GM23248 (cell line): ENCODE results near the gene SSBP2. TPM values are rescaled to one million over a fixed set of nuclear protein-coding genes. Genes with fewer than 3 reads are reported as not detected.
"Not testable (repeated sequence)": the region's sequence is repeated elsewhere in the genome, so short reads cannot be mapped to it uniquely, and the experiment has no call there.

Source experiments
- DNase-seq: peaks from one replicate; pipeline ENCODE4 v3.0.0-alpha.2; 2015
- H2AFZ ChIP-seq: fragments of 200-600 bp; sonication (generic); 2 replicates; pipeline ENCODE4 v1.6.1; 2016; ENCODE audit warnings: antibody characterized with exemption
- H3F3A ChIP-seq: fragments of 200-600 bp; sonication (generic); 2 replicates; pipeline ENCODE4 v1.6.1; 2016; ENCODE audit warnings: mild to moderate bottlenecking, antibody characterized with exemption, mixed run types; ENCODE audit not compliant: insufficient read depth
- H3K27ac ChIP-seq: fragments of 200-600 bp; sonication (generic); 2 replicates; pipeline ENCODE4 v1.5.1; 2016; ENCODE audit warnings: mild to moderate bottlenecking
- H3K27me3 ChIP-seq: fragments of 200-600 bp; sonication (generic); replicated peaks from 2 replicates; pipeline ENCODE4 v1.6.1; 2016; ENCODE audit warnings: mild to moderate bottlenecking; ENCODE audit not compliant: insufficient read depth
- H3K36me3 ChIP-seq: fragments of 200-600 bp; sonication (generic); 2 replicates; pipeline ENCODE4 v1.6.1; 2016; ENCODE audit warnings: low read depth, mild to moderate bottlenecking
- H3K4me1 ChIP-seq: fragments of 200-600 bp; sonication (generic); 2 replicates; pipeline ENCODE4 v1.6.1; 2016; ENCODE audit warnings: mild to moderate bottlenecking; ENCODE audit not compliant: insufficient read depth
- H3K4me2 ChIP-seq: fragments of 200-600 bp; sonication (generic); one replicate; pipeline ENCODE4 v1.6.1; 2016; ENCODE audit warnings: mild to moderate bottlenecking; ENCODE audit not compliant: unreplicated experiment
- H3K4me3 ChIP-seq: fragments of 200-600 bp; sonication (generic); 2 replicates; pipeline ENCODE4 v1.5.1; 2016; ENCODE audit warnings: mild to moderate bottlenecking
- H3K79me2 ChIP-seq: fragments of 200-600 bp; sonication (generic); 2 replicates; pipeline ENCODE4 v1.6.1; 2016; ENCODE audit warnings: mild to moderate bottlenecking; ENCODE audit not compliant: insufficient read depth
- H3K9ac ChIP-seq: fragments of 200-600 bp; sonication (generic); 2 replicates; pipeline ENCODE4 v1.6.1; 2016; ENCODE audit warnings: mild to moderate bottlenecking
- H3K9me2 ChIP-seq: fragments of 200-600 bp; sonication (generic); 2 replicates; pipeline ENCODE4 v1.6.1; 2016; ENCODE audit warnings: mixed run types, mild to moderate bottlenecking, moderate library complexity; ENCODE audit not compliant: insufficient read depth
- H3K9me3 ChIP-seq: fragments of 200-600 bp; sonication (generic); one replicate; pipeline ENCODE4 v1.6.1; 2017; ENCODE audit warnings: low read depth
- H4K20me1 ChIP-seq: fragments of 200-600 bp; sonication (generic); 2 replicates; pipeline ENCODE4 v1.6.0; 2016; ENCODE audit not compliant: insufficient read depth
- EZH2 ChIP-seq: fragments of 200-600 bp; sonication (generic); IDR thresholded peaks from 2 replicates; pipeline ENCODE4 v1.6.1; 2018; ENCODE audit warnings: antibody characterized with exemption, mild to moderate bottlenecking; ENCODE audit not compliant: insufficient read depth, poor library complexity, severe bottlenecking
- EZH2phosphoT487 ChIP-seq: fragments of 200-600 bp; sonication (generic); IDR thresholded peaks from 2 replicates; pipeline ENCODE4 v1.6.1; 2018; ENCODE audit warnings: antibody characterized with exemption, moderate library complexity, mild to moderate bottlenecking, low read depth; ENCODE audit not compliant: insufficient read depth
- WGBS, 2 experiments: methylation state at CpG; one replicate each; pipeline ENCODE4 v1.1.6; 2015 to 2017; ENCODE audit warnings: low lambda C conversion rate in 2 of 2, low coverage in 1 of 2; ENCODE audit errors: missing lambda C conversion rate in 2 of 2; 5-methylcytosine and 5-hydroxymethylcytosine counted together
- in situ Hi-C: fragments of 300-500 bp; cut with MboI; formaldehyde crosslinking; loops from 2 replicates; pipeline ENCODE4 v1.15.0; 2020
- polyA plus RNA-seq: library from polyadenylated mRNA; unstranded; fragments of >200 nt; fragmentation: Nextera tagmentation; extraction: Ambion mirVana; gene quantifications from 2 replicates; pipeline ENCODE4 v1.2.1, GENCODE V29; 2016
- total RNA-seq: library from RNA; depleted of rRNA; stranded (reverse); fragments of >200 nt; shearing (Covaris generic); gene quantifications from 2 replicates; pipeline ENCODE4 v1.2.3, GENCODE V29; 2014

The SSBP2 gene
- total and polyA plus RNA-seq, 2 experiments from 2014 or later: 25.5 to 40.0 TPM

DNA sequence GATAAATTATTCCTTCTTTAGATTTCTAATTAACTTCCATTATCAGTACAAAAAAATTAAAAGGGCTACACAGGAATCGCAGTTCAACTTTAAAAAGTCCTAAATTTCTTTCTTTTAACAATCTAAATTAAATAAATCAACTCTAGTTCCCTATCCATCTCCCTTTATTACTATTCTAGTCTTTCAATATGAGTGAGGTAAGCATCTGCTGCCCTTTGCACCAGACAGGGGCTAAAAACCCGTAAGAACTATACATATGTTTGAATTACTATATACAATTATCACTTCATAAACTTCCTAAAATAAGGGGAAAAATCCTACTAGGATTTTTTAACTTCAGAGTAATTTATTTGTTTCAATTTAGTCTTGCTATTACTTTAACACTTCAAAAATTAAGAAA is 145.6 kb downstream of the SSBP2 start:
- H3F3A ChIP-seq: no peaks in the 10 kb centered on the region
- TF ChIP-seq EZH2phosphoT487: no peak
- H3K9me2 ChIP-seq: no peaks in the 10 kb centered on the region
- no peaks in the 10 kb centered on the region for H3K9me3 ChIP-seq
- no peak overlapping the region for H2AFZ ChIP-seq
- no peaks in the 10 kb centered on the region for H3K4me1 ChIP-seq
- H3K9ac ChIP-seq: no peak overlapping the region
- WGBS, 2 experiments: 94% methylated on average over 2 of the region's 2 CpGs
- no peak overlapping the region for H3K27ac ChIP-seq
- no peaks in the 10 kb centered on the region for H3K27me3 ChIP-seq
- no peak for DNase-seq
- H4K20me1 ChIP-seq: no peaks in the 10 kb centered on the region
- H3K4me2 ChIP-seq: no peak overlapping the region
- no peaks in the 10 kb centered on the region for H3K79me2 ChIP-seq
- in situ Hi-C loops: no loop called here
- H3K36me3 ChIP-seq: no peaks in the 10 kb centered on the region
- no peak overlapping the region for H3K4me3 ChIP-seq

DNA sequence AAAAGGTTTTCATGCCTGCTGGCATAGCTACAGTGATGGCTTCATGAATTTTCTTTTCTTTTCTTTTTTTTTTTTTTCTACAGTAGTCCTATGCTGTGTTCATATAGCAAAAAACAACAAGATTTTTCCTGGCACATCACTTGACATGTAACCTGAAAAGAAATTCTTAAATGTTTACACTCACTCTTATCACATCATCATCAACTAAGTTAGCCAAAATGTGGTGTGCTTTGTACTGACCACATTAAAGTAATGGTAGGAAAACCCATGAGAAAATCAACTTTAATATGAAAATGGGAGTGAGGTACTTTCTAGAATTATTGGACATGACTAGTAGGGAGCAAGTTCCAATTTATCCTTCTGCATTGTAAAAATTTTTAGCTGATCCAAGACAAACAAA is 146.7 kb downstream of the SSBP2 start:
- no peaks in the 10 kb centered on the region for H3K4me1 ChIP-seq
- H3K36me3 ChIP-seq: no peaks in the 10 kb centered on the region
- no peaks in the 10 kb centered on the region for H3K9me3 ChIP-seq
- H3K4me2 ChIP-seq: no peak overlapping the region
- no peaks in the 10 kb centered on the region for H3K79me2 ChIP-seq
- H3K27me3 ChIP-seq: no peaks in the 10 kb centered on the region
- no peaks in the 10 kb centered on the region for H3K9me2 ChIP-seq
- H3F3A ChIP-seq: no peaks in the 10 kb centered on the region
- H3K9ac ChIP-seq: no peak overlapping the region
- TF ChIP-seq EZH2phosphoT487 (no peak), EZH2 (no peak)
- H4K20me1 ChIP-seq: no peaks in the 10 kb centered on the region
- in situ Hi-C loops: no loop called here
- H3K4me3 ChIP-seq: no peak overlapping the region
- H2AFZ ChIP-seq: no peak overlapping the region
- DNase-seq: no peak
- no peak overlapping the region for H3K27ac ChIP-seq

DNA sequence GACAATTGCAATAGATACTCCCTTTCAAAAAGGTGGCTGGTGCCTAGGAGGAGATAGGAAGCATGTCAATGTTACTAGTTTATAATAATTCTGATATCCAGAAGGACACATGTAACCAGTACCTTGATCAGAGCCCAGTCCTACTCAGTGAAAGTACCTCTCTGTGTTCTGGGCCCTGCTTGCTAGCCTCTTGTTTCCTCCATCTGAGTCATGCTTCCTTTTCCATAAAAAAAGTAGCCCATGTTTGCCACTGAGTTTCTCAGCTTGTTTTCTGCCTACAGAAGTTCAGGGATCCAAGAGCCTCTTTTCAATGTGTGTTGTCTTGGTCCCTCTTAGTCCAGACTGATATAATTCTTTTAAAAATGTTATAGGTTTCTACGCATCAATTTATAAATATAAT is 149.0 kb downstream of the SSBP2 start:
- no peak for TF ChIP-seq EZH2
- TF ChIP-seq EZH2phosphoT487: no peak
- no peaks in the 10 kb centered on the region for H3K9me2 ChIP-seq
- 60 to 74% methylated on average over 1 of the region's 1 CpG for WGBS, 2 experiments
- H3K4me3 ChIP-seq: no peak overlapping the region
- no peak overlapping the region for H2AFZ ChIP-seq
- H3K4me1 ChIP-seq: no peaks in the 10 kb centered on the region
- H3K9ac ChIP-seq: no peak overlapping the region
- no peak overlapping the region for H3K4me2 ChIP-seq
- no peaks in the 10 kb centered on the region for H3F3A ChIP-seq
- no peaks in the 10 kb centered on the region for H4K20me1 ChIP-seq
- H3K36me3 ChIP-seq: 0 out of 2 replicates have a peak, but pooled peaks cover 5% of the 10 kb centered on the region
- no peaks in the 10 kb centered on the region for H3K9me3 ChIP-seq
- in situ Hi-C loops: no loop called here
- H3K27me3 ChIP-seq: no peaks in the 10 kb centered on the region
- no peaks in the 10 kb centered on the region for H3K79me2 ChIP-seq
- DNase-seq: peak; percentile 40
- H3K27ac ChIP-seq: no peak overlapping the region

DNA sequence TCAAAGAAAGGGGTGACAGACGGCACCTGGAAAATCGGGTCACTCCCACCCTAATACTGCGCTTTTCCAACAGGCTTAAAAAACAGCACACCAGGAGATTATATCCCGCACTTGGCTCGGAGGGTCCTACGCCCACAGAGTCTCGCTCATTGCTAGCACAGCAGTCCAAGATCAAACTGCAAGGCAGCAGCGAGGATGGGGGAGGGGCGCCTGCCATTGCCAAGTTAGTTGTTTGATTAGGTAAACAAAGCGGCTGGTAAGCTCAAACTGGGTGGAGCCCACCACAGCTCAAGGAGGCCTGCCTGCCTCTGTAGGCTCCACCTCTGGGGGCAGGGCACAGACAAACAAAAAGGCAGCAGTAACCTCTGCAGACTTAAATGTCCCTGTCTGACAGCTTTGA is 158.8 kb downstream of the SSBP2 start:
- H3K4me3 ChIP-seq, H3K4me1 ChIP-seq, H2AFZ ChIP-seq, H3K9me3 ChIP-seq, H3K27me3 ChIP-seq, H3K9ac ChIP-seq, H3F3A ChIP-seq, H3K79me2 ChIP-seq, H3K36me3 ChIP-seq, H3K4me2 ChIP-seq, DNase-seq, H4K20me1 ChIP-seq, H3K9me2 ChIP-seq, in situ Hi-C loops, H3K27ac ChIP-seq: not testable (repeated sequence)
- 94% methylated on average over 10 of the region's 10 CpGs for WGBS, 2 experiments

DNA sequence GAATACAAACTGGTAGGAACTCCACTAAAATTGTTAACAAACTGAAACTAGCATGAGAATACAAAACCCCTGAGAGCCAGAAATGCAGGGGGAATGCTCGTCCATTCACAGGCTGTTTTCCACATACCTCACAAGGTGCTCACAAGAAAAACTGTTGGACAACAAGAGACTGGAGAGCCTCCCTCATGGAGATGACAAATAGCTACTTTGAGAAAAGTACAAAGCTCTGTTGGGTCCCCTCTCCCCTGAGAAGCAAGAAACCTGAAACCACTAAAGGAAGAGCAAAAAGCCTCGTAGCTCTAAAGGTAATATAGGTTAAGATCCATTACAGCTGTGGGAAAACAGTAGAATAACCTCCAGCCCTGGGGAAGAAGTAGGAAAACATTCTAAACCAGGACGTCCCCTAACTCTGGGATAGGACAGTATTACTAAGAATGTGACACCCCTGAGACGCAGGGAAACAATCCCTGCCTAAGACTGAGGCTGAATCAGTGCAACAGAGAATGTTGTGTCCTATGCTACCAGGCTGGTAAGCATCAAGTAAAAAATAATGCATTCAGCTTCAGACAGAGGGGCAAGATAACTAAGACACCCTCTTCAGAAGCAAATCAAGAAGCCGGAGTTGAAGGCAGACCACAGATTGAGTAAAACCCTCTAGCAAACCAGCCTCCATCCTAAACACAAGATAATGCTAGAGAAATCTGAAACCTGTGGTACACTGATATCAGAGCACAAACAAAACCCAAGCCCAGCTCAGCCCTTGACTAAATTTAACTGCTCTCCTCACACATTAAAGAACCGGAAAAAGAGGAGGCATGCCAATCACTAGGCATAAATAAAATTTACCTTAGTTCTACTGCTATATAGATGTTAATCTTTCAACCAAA is 160.2 kb downstream of the SSBP2 start:
- Histone ChIP-seq H3K9me3 (no peaks in the 10 kb centered on the region), H3K27ac (no peak overlapping the region), H3K36me3 (no peaks in the 10 kb centered on the region), H3K4me1 (no peaks in the 10 kb centered on the region), H2AFZ (no peak overlapping the region), H4K20me1 (no peaks in the 10 kb centered on the region), H3K4me3 (no peak overlapping the region), H3K79me2 (no peaks in the 10 kb centered on the region), H3K9me2 (no peaks in the 10 kb centered on the region), H3K9ac (no peak overlapping the region), H3K4me2 (no peak overlapping the region), H3F3A (no peaks in the 10 kb centered on the region), H3K27me3 (no peaks in the 10 kb centered on the region)
- no peak for DNase-seq
- WGBS, 2 experiments: 92 to 93% methylated on average over 6 of the region's 6 CpGs
- in situ Hi-C loops: no loop called here
- TF ChIP-seq EZH2 (no peak), EZH2phosphoT487 (no peak)
